Measurements from ENCODE around the gene PKHD1.

The PKHD1 gene

GRCh38 chr6:51910851-51911250 lies 176.6 kb downstream of the PKHD1 start:
- TF ChIP-seq, protein P1, sequence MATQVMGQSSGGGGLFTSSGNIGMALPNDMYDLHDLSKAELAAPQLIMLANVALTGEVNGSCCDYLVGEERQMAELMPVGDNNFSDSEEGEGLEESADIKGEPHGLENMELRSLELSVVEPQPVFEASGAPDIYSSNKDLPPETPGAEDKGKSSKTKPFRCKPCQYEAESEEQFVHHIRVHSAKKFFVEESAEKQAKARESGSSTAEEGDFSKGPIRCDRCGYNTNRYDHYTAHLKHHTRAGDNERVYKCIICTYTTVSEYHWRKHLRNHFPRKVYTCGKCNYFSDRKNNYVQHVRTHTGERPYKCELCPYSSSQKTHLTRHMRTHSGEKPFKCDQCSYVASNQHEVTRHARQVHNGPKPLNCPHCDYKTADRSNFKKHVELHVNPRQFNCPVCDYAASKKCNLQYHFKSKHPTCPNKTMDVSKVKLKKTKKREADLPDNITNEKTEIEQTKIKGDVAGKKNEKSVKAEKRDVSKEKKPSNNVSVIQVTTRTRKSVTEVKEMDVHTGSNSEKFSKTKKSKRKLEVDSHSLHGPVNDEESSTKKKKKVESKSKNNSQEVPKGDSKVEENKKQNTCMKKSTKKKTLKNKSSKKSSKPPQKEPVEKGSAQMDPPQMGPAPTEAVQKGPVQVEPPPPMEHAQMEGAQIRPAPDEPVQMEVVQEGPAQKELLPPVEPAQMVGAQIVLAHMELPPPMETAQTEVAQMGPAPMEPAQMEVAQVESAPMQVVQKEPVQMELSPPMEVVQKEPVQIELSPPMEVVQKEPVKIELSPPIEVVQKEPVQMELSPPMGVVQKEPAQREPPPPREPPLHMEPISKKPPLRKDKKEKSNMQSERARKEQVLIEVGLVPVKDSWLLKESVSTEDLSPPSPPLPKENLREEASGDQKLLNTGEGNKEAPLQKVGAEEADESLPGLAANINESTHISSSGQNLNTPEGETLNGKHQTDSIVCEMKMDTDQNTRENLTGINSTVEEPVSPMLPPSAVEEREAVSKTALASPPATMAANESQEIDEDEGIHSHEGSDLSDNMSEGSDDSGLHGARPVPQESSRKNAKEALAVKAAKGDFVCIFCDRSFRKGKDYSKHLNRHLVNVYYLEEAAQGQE (IDR thresholded peaks at IDR 0.05; ENCODE audit: insufficient read depth in 1 of 2, low read depth in 2 of 2, low read length in 2 of 2) = no peak
- TF ChIP-seq POLR2AphosphoS5 (IDR thresholded peaks at IDR 0.05; ENCODE audit: low read depth, low read length) (no peak), TAF1 (IDR thresholded peaks at IDR 0.05; ENCODE audit: borderline replicate concordance, insufficient read depth, low read length) (no peak)

DNA sequence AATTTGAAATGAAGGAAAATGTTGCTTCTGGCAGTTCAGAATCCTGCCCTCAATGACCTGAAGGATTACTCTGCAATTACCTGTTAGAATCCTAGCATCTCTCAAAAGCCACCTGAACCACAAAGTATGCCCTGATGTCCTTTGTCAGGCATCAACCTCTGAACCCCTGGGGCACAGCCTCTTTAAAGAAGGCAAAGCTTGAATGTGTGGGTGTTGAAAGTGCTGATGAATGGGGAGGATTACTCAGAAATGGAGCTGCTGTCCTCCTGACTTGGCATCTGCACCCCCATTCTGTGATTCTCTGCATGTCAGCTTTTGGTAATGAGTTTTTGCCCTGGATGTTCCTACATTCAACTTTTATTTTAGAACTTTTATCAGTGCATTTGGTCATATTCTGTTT lies 179.2 kb downstream of the PKHD1 start:
- TF ChIP-seq, protein P1 (IDR thresholded peaks at IDR 0.05; ENCODE audit: insufficient read depth in 1 of 2, low read depth in 2 of 2, low read length in 2 of 2) = no peak
- TF ChIP-seq SIN3A (IDR thresholded peaks at IDR 0.05; ENCODE audit: borderline replicate concordance, insufficient read depth, low read length) (no peak), TAF1 (IDR thresholded peaks at IDR 0.05; ENCODE audit: borderline replicate concordance, insufficient read depth, low read length) (no peak)

DNA sequence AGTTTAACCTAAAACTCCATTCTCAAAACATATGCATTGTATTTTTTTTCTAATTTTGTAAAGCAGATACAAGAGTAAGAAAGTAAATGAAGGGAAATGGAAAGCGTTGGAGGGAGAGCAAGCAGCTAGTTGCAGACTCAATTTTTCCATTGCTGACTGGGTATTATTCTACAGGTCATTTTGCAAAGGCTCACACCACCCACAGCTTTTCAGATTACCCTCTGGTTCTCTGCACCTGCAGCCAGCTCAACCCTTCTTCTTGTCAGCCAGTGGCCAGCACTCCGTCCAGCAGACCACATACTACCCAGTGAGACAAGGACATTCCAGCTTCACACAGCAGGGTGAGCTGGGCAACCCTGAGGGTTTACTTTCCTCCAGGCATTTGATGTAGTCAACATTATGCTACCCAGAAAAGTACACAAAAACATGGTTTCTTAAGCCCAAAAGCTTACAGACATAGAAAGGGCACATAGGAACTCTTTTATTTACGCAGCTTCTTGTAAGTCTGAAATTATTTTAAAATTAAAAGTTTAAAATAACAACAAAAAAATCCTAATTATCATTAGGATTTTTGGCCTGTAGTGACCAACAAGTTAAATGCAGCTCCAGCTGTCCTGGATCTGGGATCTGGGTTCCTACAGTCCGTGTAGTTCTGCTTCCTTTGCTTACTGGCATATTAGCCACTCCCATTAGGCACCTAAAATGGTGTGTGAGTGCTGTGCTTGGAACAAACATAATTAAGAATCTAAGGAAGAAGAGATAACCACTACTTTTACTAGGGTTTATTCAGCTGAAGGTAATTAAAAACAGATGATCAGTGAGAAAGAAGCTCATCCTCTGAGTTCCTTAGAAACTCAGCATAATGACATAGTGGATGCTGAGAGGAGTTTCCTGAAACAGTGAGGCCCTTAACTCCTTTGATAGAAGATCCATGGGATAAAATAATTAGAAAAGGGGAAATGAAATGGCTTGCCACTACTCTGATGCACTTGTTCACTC lies 185.3 kb downstream of the PKHD1 start:
- TF ChIP-seq, protein P1 (IDR thresholded peaks at IDR 0.05; ENCODE audit: insufficient read depth in 1 of 2, low read depth in 2 of 2, low read length in 2 of 2) = no peak
- TF ChIP-seq POLR2AphosphoS5 (IDR thresholded peaks at IDR 0.05; ENCODE audit: low read depth, low read length) (no peak), SIN3A (IDR thresholded peaks at IDR 0.05; ENCODE audit: borderline replicate concordance, insufficient read depth, low read length) (no peak), TAF1 (IDR thresholded peaks at IDR 0.05; ENCODE audit: borderline replicate concordance, insufficient read depth, low read length) (no peak), FOXP2 (optimal IDR thresholded peaks at IDR 0.05; ENCODE audit: borderline replicate concordance, extremely low read depth, extremely low read length, insufficient read depth) (no peak)

- TF ChIP-seq FOXP2 (optimal IDR thresholded peaks at IDR 0.05; ENCODE audit: borderline replicate concordance, extremely low read depth, extremely low read length, insufficient read depth) (no peak), POLR2AphosphoS5 (IDR thresholded peaks at IDR 0.05; ENCODE audit: low read depth, low read length) (no peak), TAF1 (IDR thresholded peaks at IDR 0.05; ENCODE audit: borderline replicate concordance, insufficient read depth, low read length) (no peak), SIN3A (IDR thresholded peaks at IDR 0.05; ENCODE audit: borderline replicate concordance, insufficient read depth, low read length) (no peak)
- TF ChIP-seq, protein P1 (IDR thresholded peaks at IDR 0.05; ENCODE audit: insufficient read depth in 1 of 2, low read depth in 2 of 2, low read length in 2 of 2) = no peak
These were observed 194.0 kb downstream of the PKHD1 start for GRCh38 chr6:51893366-51893765.
